Progenitor cell of endocrine pancreas (in vitro differentiated cells): ENCODE measurements around the gene SNX30. TPM values are rescaled to one million over a fixed set of nuclear protein-coding genes. Genes with fewer than 3 reads are reported as not detected.

ENCODE experiments used
- DNase-seq: peaks from one replicate; pipeline ENCODE4 v3.0.0; 2021; ENCODE audit warnings: low spot score; ENCODE audit not compliant: unreplicated experiment
- H3K27ac Mint-ChIP-seq: 2 replicates; pipeline ENCODE4 v1.8.0; 2021; ENCODE audit warnings: mild to moderate bottlenecking, moderate library complexity, mixed read lengths
- H3K27me3 Mint-ChIP-seq: 2 replicates; pipeline ENCODE4 v1.8.0; 2021; ENCODE audit warnings: mixed read lengths
- H3K36me3 Mint-ChIP-seq: 2 replicates; pipeline ENCODE4 v1.8.0; 2022; ENCODE audit warnings: mixed read lengths; ENCODE audit not compliant: insufficient read depth
- H3K4me1 Mint-ChIP-seq: 2 replicates; pipeline ENCODE4 v1.8.0; 2021; ENCODE audit warnings: low read depth, mixed read lengths
- H3K4me3 Mint-ChIP-seq: 2 replicates; pipeline ENCODE4 v1.8.0; 2021; ENCODE audit warnings: low read depth, mild to moderate bottlenecking, moderate library complexity, mixed read lengths
- H3K9me3 Mint-ChIP-seq: 2 replicates; pipeline ENCODE4 v1.8.0; 2021; ENCODE audit warnings: low read depth, mixed read lengths
- total RNA-seq: library from RNA; stranded (reverse); gene quantifications from 2 replicates; pipeline ENCODE4 v1.2.1, GENCODE V29; 2021
- TF ChIP-seq, protein P1 (sequence below): fragments of 200-600 bp; sonication (generic); IDR thresholded peaks from one replicate; pipeline ENCODE4 v1.5.0; 2021; ENCODE audit warnings: antibody characterized with exemption, mild to moderate bottlenecking; ENCODE audit not compliant: unreplicated experiment

SNX30 gene
- total RNA-seq, 1 donor from 2014 or later: 13.4 TPM

DNA sequence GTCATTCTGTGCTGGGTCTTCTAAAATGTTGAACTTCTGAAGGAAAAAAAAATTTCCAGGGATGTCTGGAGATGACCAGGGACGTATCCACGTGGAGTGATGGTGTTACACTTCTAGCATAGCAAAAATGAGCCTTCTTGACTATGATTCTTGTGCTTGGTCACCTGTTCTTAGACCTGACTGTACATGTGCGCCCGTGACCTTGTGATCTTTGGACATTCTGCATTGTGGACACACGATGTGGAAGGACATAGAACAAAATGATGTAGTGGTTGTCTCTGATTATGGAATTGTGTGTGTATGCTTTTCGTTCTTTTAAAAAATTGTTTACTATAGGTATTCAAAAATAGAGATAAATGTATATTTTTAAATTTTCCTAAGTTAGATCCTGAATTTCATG is 61.0 kb downstream of the SNX30 start:
- Mint-ChIP-seq H3K36me3 (peaks cover 2% of the 10 kb centered on the region), H3K4me3 (no peak overlapping the region), H3K9me3 (no peaks in the 10 kb centered on the region), H3K4me1 (no peaks in the 10 kb centered on the region), H3K27me3 (no peaks in the 10 kb centered on the region), H3K27ac (no peak overlapping the region)
- no peak for DNase-seq
- TF ChIP-seq, protein P1, sequence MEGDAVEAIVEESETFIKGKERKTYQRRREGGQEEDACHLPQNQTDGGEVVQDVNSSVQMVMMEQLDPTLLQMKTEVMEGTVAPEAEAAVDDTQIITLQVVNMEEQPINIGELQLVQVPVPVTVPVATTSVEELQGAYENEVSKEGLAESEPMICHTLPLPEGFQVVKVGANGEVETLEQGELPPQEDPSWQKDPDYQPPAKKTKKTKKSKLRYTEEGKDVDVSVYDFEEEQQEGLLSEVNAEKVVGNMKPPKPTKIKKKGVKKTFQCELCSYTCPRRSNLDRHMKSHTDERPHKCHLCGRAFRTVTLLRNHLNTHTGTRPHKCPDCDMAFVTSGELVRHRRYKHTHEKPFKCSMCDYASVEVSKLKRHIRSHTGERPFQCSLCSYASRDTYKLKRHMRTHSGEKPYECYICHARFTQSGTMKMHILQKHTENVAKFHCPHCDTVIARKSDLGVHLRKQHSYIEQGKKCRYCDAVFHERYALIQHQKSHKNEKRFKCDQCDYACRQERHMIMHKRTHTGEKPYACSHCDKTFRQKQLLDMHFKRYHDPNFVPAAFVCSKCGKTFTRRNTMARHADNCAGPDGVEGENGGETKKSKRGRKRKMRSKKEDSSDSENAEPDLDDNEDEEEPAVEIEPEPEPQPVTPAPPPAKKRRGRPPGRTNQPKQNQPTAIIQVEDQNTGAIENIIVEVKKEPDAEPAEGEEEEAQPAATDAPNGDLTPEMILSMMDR: no peak

DNA sequence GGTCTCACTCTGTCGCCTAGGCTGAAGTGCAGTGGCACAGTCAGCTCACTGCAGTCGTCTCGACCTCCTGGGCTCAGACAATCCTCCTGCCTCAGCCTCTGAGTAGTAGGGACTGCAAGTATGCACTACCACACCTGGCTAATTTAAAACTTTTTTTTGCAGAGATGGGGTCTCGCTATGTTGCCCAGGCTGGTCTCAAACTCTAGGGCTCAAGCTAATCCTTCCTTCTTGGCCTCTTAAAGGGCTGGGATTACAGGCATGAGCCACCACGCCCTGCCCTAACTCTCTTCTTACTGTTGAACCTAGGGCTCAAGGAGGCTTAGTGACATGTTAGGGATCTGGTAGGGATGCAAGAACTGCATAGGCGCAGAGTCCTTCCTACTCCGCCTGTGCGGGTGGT is 65.3 kb downstream of the SNX30 start:
- DNase-seq: no peak
- Mint-ChIP-seq H3K27ac (no peak overlapping the region), H3K4me1 (no peaks in the 10 kb centered on the region), H3K9me3 (no peaks in the 10 kb centered on the region), H3K27me3 (no peaks in the 10 kb centered on the region), H3K4me3 (no peak overlapping the region), H3K36me3 (peaks cover 3% of the 10 kb centered on the region)
- TF ChIP-seq, protein P1: no peak

DNA sequence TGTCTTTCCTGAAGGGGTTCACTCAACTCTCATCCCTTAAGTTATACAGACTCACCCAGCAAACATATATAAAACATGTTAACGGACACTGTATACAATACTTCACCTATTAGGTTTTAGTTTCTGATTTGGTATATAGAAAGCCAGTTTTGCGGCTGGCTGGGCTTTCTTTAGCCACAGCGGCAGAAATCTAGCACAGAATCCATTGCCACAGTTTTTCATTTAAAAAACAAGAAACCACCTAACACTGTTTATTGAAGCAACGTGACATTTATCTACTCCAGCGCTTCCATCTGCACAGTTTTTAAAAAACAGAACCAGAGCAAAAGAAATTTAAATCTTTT is 67.3 kb downstream of the SNX30 start:
- Mint-ChIP-seq H3K9me3 (no peaks in the 10 kb centered on the region), H3K4me1 (no peaks in the 10 kb centered on the region), H3K4me3 (no peak overlapping the region), H3K27ac (no peak overlapping the region), H3K27me3 (no peaks in the 10 kb centered on the region), H3K36me3 (peaks cover 3% of the 10 kb centered on the region)
- TF ChIP-seq, protein P1: no peak
- no peak for DNase-seq

- TF ChIP-seq, protein P1: peak; percentile 73
- Mint-ChIP-seq H3K9me3 (peaks cover 5% of the 10 kb centered on the region), H3K27me3 (no peaks in the 10 kb centered on the region), H3K36me3 (peaks cover 8% of the 10 kb centered on the region), H3K27ac (peak overlapping the region; percentile 65), H3K4me1 (peaks cover 5% of the 10 kb centered on the region), H3K4me3 (no peak overlapping the region)
- DNase-seq: no peak
These were observed 69.3 kb downstream of the SNX30 start for GRCh38 chr9:112819635-112820496.

DNA sequence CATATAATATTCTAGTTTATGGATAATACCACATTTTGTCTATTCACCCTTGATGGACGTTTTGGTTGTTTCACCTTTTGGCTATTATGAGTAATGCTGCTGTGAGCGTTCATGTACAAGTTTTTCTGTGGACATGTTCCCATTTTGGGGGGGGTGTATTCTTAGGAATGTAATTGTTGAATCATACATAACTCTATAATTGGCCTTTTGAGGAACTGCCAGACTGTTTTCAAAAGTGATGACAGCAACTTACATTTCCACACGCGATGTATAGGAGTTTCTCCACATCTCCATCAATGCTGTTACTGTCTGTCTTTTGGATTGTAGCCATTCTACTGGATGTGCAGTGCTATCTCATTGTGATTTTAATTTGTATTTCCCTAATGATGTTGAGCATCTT is 70.3 kb downstream of the SNX30 start:
- DNase-seq: no peak
- Mint-ChIP-seq H3K9me3 (peaks cover 5% of the 10 kb centered on the region), H3K4me1 (peaks cover 5% of the 10 kb centered on the region), H3K4me3 (no peak overlapping the region), H3K36me3 (peaks cover 12% of the 10 kb centered on the region), H3K27me3 (no peaks in the 10 kb centered on the region), H3K27ac (no peak overlapping the region)
- TF ChIP-seq, protein P1: no peak
